DOHH2 (cell line): ENCODE measurements around the gene RAD1.

Experiments
- H3F3A ChIP-seq: fragments of 200-600 bp; sonication (generic), shearing (Covaris generic); 2 replicates; pipeline ENCODE4 v1.6.0; 2016; ENCODE audit warnings: antibody characterized with exemption, mild to moderate bottlenecking; ENCODE audit not compliant: control insufficient read depth, insufficient read depth
- H3K27ac ChIP-seq: fragments of 200-600 bp; sonication (generic); 2 replicates; pipeline ENCODE4 v1.5.1; 2014; ENCODE audit warnings: low read depth, mild to moderate bottlenecking, low read length, moderate library complexity
- H3K27me3 ChIP-seq: fragments of 200-600 bp; sonication (generic); 2 replicates; pipeline ENCODE4 v1.6.1; 2014; ENCODE audit warnings: mild to moderate bottlenecking, low read length, mixed read lengths; ENCODE audit not compliant: control insufficient read depth
- H3K36me3 ChIP-seq: fragments of 200-600 bp; sonication (generic); 2 replicates; pipeline ENCODE4 v1.6.1; 2014; ENCODE audit warnings: mild to moderate bottlenecking, low read length, moderate library complexity, mixed read lengths; ENCODE audit not compliant: control insufficient read depth
- H3K4me1 ChIP-seq: fragments of 200-600 bp; sonication (generic); 2 replicates; pipeline ENCODE4 v1.6.1; 2014; ENCODE audit warnings: mild to moderate bottlenecking, low read length, mixed read lengths; ENCODE audit not compliant: control insufficient read depth
- H3K4me2 ChIP-seq: fragments of 200-600 bp; sonication (generic); 2 replicates; pipeline ENCODE4 v1.6.0; 2014; ENCODE audit warnings: mild to moderate bottlenecking, low read length, moderate library complexity
- H3K4me3 ChIP-seq: fragments of 200-600 bp; sonication (generic); 2 replicates; pipeline ENCODE4 v1.5.1; 2014; ENCODE audit warnings: mild to moderate bottlenecking, low read length, mixed read lengths
- H3K79me2 ChIP-seq: fragments of 200-600 bp; sonication (generic); 2 replicates; pipeline ENCODE4 v1.6.1; 2014; ENCODE audit warnings: mild to moderate bottlenecking, low read length, mixed read lengths; ENCODE audit not compliant: control insufficient read depth
- H3K9me2 ChIP-seq: fragments of 200-600 bp; sonication (generic); replicated peaks from 2 replicates; pipeline ENCODE4 v1.6.1; 2014; ENCODE audit warnings: mild to moderate bottlenecking, low read length, mixed read lengths; ENCODE audit not compliant: control insufficient read depth
- H3K9me3 ChIP-seq: fragments of 200-600 bp; sonication (generic); 2 replicates; pipeline ENCODE4 v1.6.1; 2014; ENCODE audit warnings: antibody characterized with exemption, low read length, mixed read lengths; ENCODE audit not compliant: control insufficient read depth, insufficient read depth
- H4K20me1 ChIP-seq: fragments of 200-600 bp; sonication (generic); 2 replicates; pipeline ENCODE4 v1.6.0; 2014; ENCODE audit warnings: low read depth, mild to moderate bottlenecking, antibody characterized with exemption, low read length, moderate library complexity; ENCODE audit not compliant: control insufficient read depth, insufficient read depth
- EZH2phosphoT487 ChIP-seq: fragments of 200-600 bp; sonication (generic); IDR thresholded peaks from 2 replicates; pipeline ENCODE4 v1.6.1; 2017; ENCODE audit warnings: borderline replicate concordance, mild to moderate bottlenecking, antibody characterized with exemption, low read length, moderate library complexity, mixed read lengths
- TF ChIP-seq, protein P1 (sequence below): fragments of 200-600 bp; sonication (generic); IDR thresholded peaks from one replicate; pipeline ENCODE4 v1.5.1; 2014; ENCODE audit warnings: antibody characterized with exemption, mild to moderate bottlenecking, low read depth, low read length; ENCODE audit not compliant: poor library complexity, severe bottlenecking

The RAD1 gene

DNA sequence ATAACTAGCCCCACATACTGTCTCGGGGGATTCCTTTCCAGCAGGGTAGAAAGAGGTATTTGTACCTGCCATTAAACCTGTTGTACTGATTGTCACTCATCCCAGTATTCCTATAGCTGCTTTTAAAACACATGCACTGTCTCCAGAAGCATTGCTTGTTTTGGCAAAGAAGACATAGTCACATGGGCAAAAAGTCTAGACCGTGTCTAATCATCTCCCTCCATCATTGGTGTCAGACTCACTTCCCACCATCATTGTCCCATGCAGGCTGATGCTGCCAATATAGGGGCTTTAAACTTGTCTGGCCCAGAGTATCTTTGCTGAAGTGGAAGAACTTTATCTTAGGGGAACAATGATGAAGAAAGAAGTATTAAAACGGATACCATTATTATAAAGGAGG is 26.6 kb upstream of the RAD1 start:
- Histone ChIP-seq H3K9me3 (no peaks in the 10 kb centered on the region), H3K36me3 (peaks cover 66% of the 10 kb centered on the region), H3K27ac (no peak overlapping the region), H3K79me2 (no peaks in the 10 kb centered on the region), H4K20me1 (no peaks in the 10 kb centered on the region), H3K4me1 (no peaks in the 10 kb centered on the region), H3K4me3 (no peak overlapping the region), H3K9me2 (no peaks in the 10 kb centered on the region), H3K27me3 (no peaks in the 10 kb centered on the region), H3K4me2 (no peak overlapping the region), H3F3A (no peaks in the 10 kb centered on the region)
- TF ChIP-seq, protein P1, sequence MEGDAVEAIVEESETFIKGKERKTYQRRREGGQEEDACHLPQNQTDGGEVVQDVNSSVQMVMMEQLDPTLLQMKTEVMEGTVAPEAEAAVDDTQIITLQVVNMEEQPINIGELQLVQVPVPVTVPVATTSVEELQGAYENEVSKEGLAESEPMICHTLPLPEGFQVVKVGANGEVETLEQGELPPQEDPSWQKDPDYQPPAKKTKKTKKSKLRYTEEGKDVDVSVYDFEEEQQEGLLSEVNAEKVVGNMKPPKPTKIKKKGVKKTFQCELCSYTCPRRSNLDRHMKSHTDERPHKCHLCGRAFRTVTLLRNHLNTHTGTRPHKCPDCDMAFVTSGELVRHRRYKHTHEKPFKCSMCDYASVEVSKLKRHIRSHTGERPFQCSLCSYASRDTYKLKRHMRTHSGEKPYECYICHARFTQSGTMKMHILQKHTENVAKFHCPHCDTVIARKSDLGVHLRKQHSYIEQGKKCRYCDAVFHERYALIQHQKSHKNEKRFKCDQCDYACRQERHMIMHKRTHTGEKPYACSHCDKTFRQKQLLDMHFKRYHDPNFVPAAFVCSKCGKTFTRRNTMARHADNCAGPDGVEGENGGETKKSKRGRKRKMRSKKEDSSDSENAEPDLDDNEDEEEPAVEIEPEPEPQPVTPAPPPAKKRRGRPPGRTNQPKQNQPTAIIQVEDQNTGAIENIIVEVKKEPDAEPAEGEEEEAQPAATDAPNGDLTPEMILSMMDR: no peak

DNA sequence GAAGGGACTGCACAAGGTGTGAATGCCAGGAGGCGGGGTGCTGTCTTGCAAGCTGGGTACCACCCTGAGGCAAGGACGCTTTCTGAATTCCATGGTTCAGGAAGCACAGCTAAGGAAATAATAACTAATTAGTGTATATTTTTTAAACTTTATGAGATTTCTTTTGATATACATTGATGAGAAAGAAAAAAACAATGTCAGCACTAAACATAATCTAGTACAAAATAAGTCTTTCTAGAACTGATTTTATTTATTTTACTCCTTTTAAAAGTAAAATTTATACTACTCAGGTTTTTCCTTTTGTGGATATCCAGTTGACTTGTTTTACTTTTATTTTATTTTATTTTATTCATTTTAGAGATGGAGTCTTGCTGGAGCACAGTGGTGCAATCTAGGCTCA is 17.6 kb upstream of the RAD1 start:
- H3K36me3 ChIP-seq: peaks cover 45% of the 10 kb centered on the region
- TF ChIP-seq EZH2phosphoT487: no peak
- TF ChIP-seq, protein P1: no peak
- H3K79me2 ChIP-seq: peaks cover 55% of the 10 kb centered on the region
- H3K4me3 ChIP-seq: no peak overlapping the region
- no peak overlapping the region for H3K4me2 ChIP-seq
- H3F3A ChIP-seq: peaks cover 10% of the 10 kb centered on the region
- H4K20me1 ChIP-seq: 0 out of 2 replicates have a peak, but pooled peaks cover 6% of the 10 kb centered on the region
- no peaks in the 10 kb centered on the region for H3K27me3 ChIP-seq
- H3K4me1 ChIP-seq: peaks cover 23% of the 10 kb centered on the region
- H3K9me3 ChIP-seq: no peaks in the 10 kb centered on the region
- no peaks in the 10 kb centered on the region for H3K9me2 ChIP-seq
- H3K27ac ChIP-seq: no peak overlapping the region

DNA sequence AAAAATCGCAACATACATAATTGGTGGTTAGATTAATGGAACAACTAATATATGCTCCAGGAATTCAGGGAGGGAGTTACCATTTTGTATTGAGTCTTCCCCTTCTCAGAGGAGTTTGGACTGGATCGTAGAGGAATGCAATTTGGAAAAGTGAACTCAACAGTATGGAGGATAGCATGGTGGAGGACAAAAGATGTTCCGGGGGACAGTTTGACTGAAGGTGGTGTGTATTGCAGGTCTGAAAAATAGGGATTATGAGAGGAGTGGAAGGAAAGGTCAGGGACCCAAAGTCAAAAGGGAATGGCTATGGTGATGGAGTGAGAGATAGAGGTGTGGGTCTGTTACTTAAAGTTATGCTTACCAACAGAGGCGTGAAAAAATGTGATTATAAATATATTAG is 15.6 kb upstream of the RAD1 start:
- Histone ChIP-seq H4K20me1 (0 out of 2 replicates have a peak, but pooled peaks cover 6% of the 10 kb centered on the region), H3K9me3 (no peaks in the 10 kb centered on the region), H3K36me3 (peaks cover 47% of the 10 kb centered on the region), H3K4me3 (peak overlapping the region; percentile 94), H3K27me3 (no peaks in the 10 kb centered on the region), H3K27ac (no peak overlapping the region), H3F3A (peaks cover 28% of the 10 kb centered on the region), H3K9me2 (no peaks in the 10 kb centered on the region), H3K4me2 (peak overlapping the region; percentile 82), H3K79me2 (peaks cover 55% of the 10 kb centered on the region), H3K4me1 (peaks cover 36% of the 10 kb centered on the region)
- no peak for TF ChIP-seq EZH2phosphoT487
- TF ChIP-seq, protein P1: no peak
